DND-41 (cell line): ENCODE results near the gene MAN2A1.

ENCODE experiments used
- EZH2 ChIP-seq: IDR thresholded peaks from 3 replicates; pipeline ENCODE4 v1.6.1; 2012; ENCODE audit warnings: borderline replicate concordance, low read depth, mild to moderate bottlenecking, moderate library complexity, low read length, inconsistent platforms; ENCODE audit not compliant: severe bottlenecking
- TF ChIP-seq, protein P1 (sequence below): IDR thresholded peaks from 2 replicates; pipeline ENCODE4 v1.5.1; 2012; ENCODE audit warnings: borderline replicate concordance, low read length, moderate library complexity, mild to moderate bottlenecking; ENCODE audit not compliant: poor library complexity, severe bottlenecking; ENCODE audit errors: extremely low read depth

DNA sequence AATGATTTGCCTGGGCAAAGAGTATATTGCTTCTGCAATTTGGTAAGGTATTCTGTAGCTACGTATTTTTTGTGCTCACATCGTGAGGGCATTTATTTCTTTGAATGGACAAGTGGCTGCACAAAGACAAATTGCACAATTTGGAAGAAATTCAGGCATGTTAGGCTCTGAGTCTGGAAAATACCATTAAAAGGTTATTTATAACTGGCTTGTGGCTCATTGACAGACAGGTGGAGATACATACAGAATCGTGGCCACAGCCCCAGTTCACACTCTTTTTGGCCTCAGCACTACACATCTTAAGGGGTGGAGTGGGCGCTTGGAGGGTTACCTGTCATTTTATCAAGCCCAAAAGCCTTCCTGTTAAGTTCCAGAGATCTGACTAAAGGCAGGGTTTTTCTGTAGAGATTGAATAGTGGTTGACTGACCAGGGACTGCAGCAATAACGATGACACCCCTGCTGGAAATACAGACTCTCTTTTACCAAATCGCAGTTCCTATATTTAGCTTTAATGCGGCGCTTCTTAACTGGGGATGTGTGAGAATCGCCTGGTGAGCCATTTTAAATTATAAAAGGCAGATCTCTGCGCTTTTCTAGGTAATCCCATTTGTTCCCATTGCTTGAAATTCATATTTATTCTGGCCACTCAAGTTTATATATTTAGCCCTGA lies 14.7 kb downstream of the MAN2A1 start:
- TF ChIP-seq, protein P1, sequence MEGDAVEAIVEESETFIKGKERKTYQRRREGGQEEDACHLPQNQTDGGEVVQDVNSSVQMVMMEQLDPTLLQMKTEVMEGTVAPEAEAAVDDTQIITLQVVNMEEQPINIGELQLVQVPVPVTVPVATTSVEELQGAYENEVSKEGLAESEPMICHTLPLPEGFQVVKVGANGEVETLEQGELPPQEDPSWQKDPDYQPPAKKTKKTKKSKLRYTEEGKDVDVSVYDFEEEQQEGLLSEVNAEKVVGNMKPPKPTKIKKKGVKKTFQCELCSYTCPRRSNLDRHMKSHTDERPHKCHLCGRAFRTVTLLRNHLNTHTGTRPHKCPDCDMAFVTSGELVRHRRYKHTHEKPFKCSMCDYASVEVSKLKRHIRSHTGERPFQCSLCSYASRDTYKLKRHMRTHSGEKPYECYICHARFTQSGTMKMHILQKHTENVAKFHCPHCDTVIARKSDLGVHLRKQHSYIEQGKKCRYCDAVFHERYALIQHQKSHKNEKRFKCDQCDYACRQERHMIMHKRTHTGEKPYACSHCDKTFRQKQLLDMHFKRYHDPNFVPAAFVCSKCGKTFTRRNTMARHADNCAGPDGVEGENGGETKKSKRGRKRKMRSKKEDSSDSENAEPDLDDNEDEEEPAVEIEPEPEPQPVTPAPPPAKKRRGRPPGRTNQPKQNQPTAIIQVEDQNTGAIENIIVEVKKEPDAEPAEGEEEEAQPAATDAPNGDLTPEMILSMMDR = no peak
- TF ChIP-seq EZH2 = no peak
